Urothelium cell line (cell line): ENCODE data around the gene UCK1.
A peak's percentile ranks its signal among the peaks of the same experiment; 100 is the strongest.
"Not testable (repeated sequence)": the region's sequence is repeated elsewhere in the genome, so short reads cannot be mapped to it uniquely, and the experiment has no call there.

Experiments used
- DNase-seq: peaks from one replicate; pipeline ENCODE4 v3.0.0; 2011; ENCODE audit warnings: low spot score, mixed read lengths
- FAIRE-seq: peaks from 2 replicates; lab custom pipeline; 2011; peaks lifted over from hg19 to GRCh38; lab: Jason Lieb, UNC

UCK1 gene

GRCh38 chr9:131523451-131524435 is 7.3 kb downstream of the UCK1 start:
- FAIRE-seq: no peak
- DNase-seq: no peak

GRCh38 chr9:131523086-131523388 is 8.0 kb downstream of the UCK1 start:
- FAIRE-seq (no peak), DNase-seq (no peak)

DNA sequence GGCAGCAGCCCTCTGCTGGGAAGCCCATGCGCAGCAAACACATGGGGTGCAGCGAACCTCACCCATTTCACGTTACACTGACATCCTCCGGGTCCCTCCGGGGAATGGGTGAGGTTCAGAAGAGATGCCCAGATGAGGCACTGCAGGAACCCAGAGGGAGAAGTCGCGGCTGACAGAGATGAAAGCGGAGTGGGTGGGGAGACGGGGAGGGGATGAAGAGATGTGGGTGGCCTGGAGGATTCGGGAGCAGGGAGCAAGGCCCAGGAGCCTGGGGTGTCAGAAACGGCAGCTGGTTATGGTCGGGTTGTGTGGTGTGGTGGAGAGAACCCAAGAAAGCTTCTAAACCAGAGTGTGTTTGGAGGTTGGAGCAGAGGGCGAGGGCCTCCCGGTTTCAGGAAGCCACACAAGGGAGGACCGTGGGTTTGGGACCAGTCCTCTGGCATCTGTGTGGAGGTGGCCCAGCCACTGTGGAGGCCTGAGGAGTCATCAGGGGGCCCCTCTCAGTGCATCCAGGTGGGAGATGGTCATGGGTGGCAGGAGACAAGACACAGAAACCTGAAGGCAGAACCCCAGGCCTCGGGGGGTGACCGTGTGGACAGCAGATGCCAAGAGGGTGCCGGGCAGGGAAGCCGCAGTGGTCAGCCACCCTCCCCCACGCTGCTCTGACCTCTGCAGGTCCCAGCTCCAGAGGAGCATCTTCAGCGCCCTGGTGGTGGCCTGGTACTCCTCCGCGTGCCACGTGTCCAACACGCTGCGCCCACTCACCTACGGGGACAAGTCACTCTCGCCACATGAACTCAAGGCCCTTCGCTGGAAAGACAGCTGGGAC is 8.6 kb downstream of the UCK1 start:
- FAIRE-seq: no peak

GRCh38 chr9:131521822-131522221 is 9.2 kb downstream of the UCK1 start:
- DNase-seq: no peak
- no peak for FAIRE-seq

More for the DNA sequence above, 8.6 kb downstream of the UCK1 start:
- DNase-seq: no peak

DNA sequence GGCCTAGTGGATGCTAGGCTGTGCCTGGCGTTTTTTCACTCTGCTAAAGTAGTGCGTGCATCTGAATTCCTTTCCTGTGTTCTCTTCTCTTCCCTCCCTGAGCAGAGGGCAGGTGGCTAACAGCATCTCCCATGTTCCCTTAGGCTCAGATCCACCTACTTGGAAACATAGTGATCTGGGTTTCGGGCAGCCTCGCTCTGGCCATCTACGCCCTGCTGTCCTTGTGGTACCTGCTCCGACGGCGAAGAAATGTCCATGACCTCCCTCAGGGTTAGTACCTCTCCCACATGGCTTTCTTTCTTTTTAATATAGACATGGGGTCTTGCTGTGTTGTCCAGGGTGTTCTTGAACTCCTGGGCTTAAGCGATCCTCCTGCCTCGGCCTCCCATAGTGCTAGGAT is 9.9 kb downstream of the UCK1 start:
- DNase-seq (no peak), FAIRE-seq (no peak)

DNA sequence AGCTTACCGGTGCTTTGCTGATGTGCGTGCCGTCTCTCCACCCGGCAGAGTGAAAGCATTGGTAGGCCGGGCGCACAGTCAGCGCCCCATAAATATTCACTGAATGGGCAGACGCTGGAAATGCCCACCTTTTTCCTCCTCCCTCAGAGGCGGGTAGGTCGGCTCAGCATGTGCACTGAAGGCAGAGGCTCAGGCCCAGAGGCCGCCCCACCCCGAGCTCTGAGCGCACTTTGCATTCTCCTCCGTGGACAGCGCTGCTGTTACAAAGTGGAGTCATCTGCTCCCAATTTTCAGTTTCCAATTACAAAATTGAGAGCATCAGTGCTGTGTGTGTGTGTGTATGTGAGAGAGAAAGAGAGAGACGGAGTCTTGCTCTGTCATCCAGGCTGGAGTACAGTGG is 10.6 kb downstream of the UCK1 start:
- FAIRE-seq (no peak), DNase-seq (no peak)

DNA sequence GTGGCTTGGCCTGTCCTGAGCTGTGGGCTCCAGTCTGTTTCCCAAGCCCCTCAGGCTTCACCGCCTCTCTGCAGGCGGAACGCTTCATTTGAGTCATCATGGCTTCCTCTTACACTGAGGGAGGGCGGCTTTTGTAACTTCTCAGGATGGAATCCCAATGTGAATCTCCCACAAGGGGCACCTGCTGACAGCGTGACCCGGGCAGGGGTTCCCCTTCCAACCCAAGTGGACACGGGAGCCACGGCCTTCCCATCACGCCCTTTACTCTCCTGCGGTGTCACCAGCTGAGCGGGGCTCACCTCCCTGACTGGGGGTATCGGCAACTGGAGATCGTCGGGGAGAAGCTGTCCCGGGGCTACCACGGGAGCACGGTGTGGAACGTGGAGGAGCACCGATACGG is 12.5 kb downstream of the UCK1 start:
- FAIRE-seq (no peak), DNase-seq (no peak)

DNA sequence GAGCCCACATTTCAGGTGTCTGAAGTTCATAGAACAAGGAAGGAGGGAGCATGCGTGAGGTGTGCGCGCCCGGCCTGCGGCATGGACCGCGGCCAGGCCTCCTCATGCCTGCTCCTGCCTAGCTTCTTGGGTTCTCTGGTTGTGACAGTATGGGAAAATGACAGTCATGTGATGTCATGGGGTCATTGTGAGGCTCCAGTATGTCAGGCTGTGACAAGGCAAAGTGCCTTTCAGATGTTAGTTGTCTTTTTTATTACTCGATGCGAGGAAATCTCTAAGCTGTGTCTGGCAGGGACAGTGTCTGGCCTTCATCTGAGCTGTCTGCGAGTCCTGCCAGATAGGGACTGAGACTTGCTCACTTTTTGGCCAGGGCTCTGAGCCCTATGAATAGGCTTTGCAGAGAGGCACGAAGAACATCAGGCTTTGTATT is 13.3 kb downstream of the UCK1 start:
- no peak for DNase-seq
- FAIRE-seq: no peak

GRCh38 chr9:131516930-131517329 is 14.1 kb downstream of the UCK1 start:
- FAIRE-seq (no peak), DNase-seq (no peak)

- DNase-seq (no peak), FAIRE-seq (peak; percentile 87)
These were observed 15.0 kb downstream of the UCK1 start for GRCh38 chr9:131516100-131516499.

GRCh38 chr9:131515559-131516031 is 15.5 kb downstream of the UCK1 start:
- FAIRE-seq: peak; percentile 88
- not testable (repeated sequence) for DNase-seq

- no peak for FAIRE-seq
These were observed 17.9 kb downstream of the UCK1 start for GRCh38 chr9:131513177-131513576.

DNA sequence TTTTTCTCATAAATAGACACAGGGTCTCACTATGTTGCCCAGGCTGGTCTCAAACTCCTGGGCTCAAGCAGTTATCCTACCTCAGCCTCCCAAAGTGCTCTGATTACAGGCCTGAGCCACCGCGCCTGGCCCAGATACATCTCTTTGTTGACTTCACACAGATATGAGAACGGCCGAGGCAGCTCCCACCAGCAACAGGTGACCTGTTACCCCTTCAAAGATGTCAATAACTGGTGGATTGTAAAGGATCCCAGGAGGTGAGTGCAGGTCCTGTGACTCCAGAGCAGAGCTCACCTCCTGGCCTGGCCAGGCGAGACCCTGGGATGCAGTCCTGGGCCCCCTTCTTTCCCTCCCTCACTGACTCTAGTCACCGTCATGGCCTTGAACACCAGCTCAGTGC is 19.2 kb downstream of the UCK1 start:
- FAIRE-seq: no peak
- no peak for DNase-seq

More at GRCh38 chr9:131513177-131513576, 17.9 kb downstream of the UCK1 start:
- DNase-seq: no peak

DNA sequence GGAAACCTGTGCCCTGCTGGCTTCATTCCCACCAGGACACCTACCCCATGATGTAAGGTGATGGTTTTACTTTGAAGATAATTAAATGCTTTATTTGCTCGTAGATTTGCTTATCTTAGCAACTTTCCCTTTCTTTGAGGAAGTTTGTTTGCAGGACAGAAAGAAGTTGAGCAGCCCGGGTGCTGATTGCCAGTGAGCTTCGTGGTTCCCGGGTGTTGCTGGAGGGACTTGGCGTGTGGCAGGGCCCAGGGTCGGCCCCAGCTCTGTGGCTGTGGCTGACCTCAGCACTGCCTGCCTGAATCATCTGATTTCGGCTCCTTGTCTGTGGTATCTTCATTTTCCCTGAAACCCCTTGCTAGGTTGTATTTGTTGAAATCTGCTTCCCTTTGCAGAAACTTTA is 19.6 kb downstream of the UCK1 start:
- no peak for DNase-seq
- FAIRE-seq: no peak

- no peak for DNase-seq
- no peak for FAIRE-seq
These were observed 26.1 kb downstream of the UCK1 start for GRCh38 chr9:131505012-131505411.

DNA sequence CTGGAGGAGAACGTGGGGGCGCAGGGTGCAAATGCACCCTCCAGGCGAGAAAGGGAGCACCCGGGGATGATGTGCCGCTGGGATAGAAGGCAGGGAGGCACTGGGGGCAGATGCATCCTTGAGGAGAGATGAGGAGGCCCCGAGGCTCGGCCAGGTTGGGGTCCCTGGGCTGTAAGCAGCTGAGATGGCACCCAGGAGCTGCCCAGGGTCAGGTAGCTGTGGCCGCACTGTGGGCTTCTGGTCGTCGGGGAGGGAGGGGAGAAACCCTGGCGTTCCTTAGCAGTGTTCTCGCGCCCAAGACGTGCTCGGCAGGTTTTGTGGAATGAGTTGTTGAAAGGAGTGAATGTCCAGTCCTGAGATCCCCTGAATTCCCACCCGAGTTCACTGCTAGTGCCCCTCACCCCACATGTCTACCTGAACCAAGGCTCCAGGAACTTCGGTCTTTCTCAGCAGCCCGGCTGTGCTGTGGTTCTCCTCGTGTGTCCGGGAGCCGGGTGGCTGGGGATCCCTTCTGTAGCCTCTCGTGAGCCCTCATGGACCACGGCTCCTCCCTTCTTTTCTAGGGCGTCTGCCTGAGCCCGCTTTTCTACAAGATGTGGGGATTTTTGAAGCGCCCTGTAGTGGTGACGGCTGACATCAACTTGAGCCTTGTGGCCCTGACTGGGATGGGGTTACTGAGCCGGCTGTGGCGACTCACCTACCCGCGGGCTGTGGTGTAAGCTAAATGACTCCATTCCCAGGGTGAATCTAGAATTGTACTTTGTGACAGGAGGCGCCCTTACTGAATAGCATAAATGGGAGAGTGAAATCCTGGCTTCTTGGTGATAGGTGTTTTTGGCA is 27.2 kb downstream of the UCK1 start:
- DNase-seq (no peak), FAIRE-seq (no peak)

DNA sequence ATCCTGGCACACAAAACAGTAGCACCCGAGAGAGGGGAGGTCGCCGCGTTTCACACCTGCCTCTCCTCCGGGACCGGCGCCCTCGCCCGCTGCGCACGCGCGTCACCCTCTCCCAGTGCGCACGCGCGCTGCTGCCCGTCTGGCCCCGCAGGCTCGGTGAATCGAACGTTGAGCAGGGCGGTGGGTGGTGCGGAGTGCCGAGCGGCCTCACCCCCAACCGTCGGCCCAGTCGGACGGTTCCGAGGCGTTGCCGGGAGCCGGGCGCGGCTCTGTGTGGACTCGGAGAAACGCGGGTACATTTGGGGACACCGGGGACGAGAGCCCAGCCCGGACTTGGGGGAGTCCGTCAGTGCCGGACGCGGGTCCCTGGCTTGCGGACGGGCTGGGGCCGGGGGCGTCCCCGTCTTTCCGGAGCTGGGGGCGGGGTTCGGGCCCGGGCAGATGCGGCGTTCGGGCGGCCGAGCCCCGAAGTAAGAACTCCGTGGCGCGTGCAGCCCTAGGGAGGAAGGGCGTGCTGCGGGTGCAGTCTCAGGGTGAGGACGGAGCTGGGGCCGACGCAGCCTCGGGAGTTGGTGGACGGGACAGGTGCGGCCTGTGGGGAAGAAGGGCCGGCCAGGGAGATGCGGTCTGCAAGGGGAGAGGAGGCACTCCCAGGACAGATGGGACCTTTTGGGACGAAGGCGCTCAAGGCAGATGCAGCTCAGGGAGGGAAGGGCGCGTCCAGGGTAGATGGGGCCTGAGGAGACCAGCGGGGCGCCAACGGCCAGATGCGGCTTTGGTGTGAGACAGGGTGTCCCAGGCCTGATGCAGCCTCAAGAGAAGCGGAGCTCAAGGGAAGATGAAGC is 28.1 kb downstream of the UCK1 start, which contains the start of gene POMT1:
Gene POMT1 (plus strand): TSS at position 138 of the 845 bp plus-strand sequence. CDS start 1,301 bp downstream, outside the sequence.
- DNase-seq (no peak), FAIRE-seq (no peak)

- DNase-seq (no peak), FAIRE-seq (no peak)
These were observed 30.0 kb downstream of the UCK1 start for GRCh38 chr9:131500939-131501541.

- DNase-seq (no peak), FAIRE-seq (no peak)
These were observed 30.7 kb downstream of the UCK1 start for GRCh38 chr9:131500377-131500776.
